Stimulated activated naive CD8-positive, alpha-beta T cell treated with anti-CD3 and anti-CD28 coated beads, Interleukin-15, amount 100 ng/mL, for 72 hours (primary cell): Measurements from ENCODE around the gene UGT1A9.

Source experiments
- ATAC-seq: fragments of 150-1000 bp; cut with Tn5 transposase; 2 replicates; pipeline ENCODE4 v1.10.0; 2021; ENCODE audit warnings: mild to moderate bottlenecking, moderate library complexity
- DNase-seq, 2 donors: peaks; one replicate each; pipeline ENCODE4 v3.0.0; 2021 to 2022
- H3K27ac Mint-ChIP-seq, 2 donors: one replicate each; pipeline ENCODE4 v1.8.0; 2022; ENCODE audit warnings: mild to moderate bottlenecking in 2 of 2, mixed read lengths in 2 of 2, moderate library complexity in 2 of 2
- H3K27me3 Mint-ChIP-seq: one replicate; pipeline ENCODE4 v1.8.0; 2022; ENCODE audit warnings: mixed read lengths
- H3K4me1 Mint-ChIP-seq: one replicate; pipeline ENCODE4 v1.8.0; 2022; ENCODE audit warnings: mild to moderate bottlenecking, mixed read lengths
- H3K4me3 Mint-ChIP-seq, 2 donors: one replicate each; pipeline ENCODE4 v1.8.0; 2022; ENCODE audit warnings: mild to moderate bottlenecking in 2 of 2, mixed read lengths in 2 of 2, moderate library complexity in 1 of 2
- H3K9me3 Mint-ChIP-seq, 2 donors: one replicate each; pipeline ENCODE4 v1.8.0; 2022; ENCODE audit warnings: mixed read lengths in 2 of 2

UGT1A9 gene

GRCh38 chr2:233816771-233817170, 145.1 kb downstream of the UGT1A9 start:
- H3K9me3 Mint-ChIP-seq = no peaks in the 10 kb centered on the region
- peaks cover 6% of the 10 kb centered on the region for H3K4me1 Mint-ChIP-seq
- H3K27ac Mint-ChIP-seq = no peak overlapping the region
- H3K27me3 Mint-ChIP-seq = peaks cover 27% of the 10 kb centered on the region
- ATAC-seq (no peak), DNase-seq (no peak)
- H3K4me3 Mint-ChIP-seq = no peak overlapping the region

GRCh38 chr2:233817361-233817911, 145.7 kb downstream of the UGT1A9 start:
- Mint-ChIP-seq H3K27ac (no peak overlapping the region), H3K9me3 (no peaks in the 10 kb centered on the region), H3K4me3 (no peak overlapping the region), H3K4me1 (peaks cover 6% of the 10 kb centered on the region), H3K27me3 (peaks cover 23% of the 10 kb centered on the region)
- DNase-seq (no peak), ATAC-seq (no peak)

GRCh38 chr2:233817995-233818638, 146.4 kb downstream of the UGT1A9 start:
- DNase-seq (no peak), ATAC-seq (no peak)
- H3K4me3 Mint-ChIP-seq = no peak overlapping the region
- no peaks in the 10 kb centered on the region for H3K9me3 Mint-ChIP-seq
- H3K27me3 Mint-ChIP-seq = peaks cover 23% of the 10 kb centered on the region
- peaks cover 6% of the 10 kb centered on the region for H3K4me1 Mint-ChIP-seq
- H3K27ac Mint-ChIP-seq = peak overlapping the region in 1 of 2 donors; percentile 91

- Mint-ChIP-seq H3K9me3 (no peaks in the 10 kb centered on the region), H3K4me1 (peaks cover 6% of the 10 kb centered on the region), H3K27ac (no peak overlapping the region), H3K27me3 (peaks cover 23% of the 10 kb centered on the region), H3K4me3 (no peak overlapping the region)
- ATAC-seq = no peak
- no peak for DNase-seq
Observed at GRCh38 chr2:233818639-233819621, 147.2 kb downstream of the UGT1A9 start.

- Mint-ChIP-seq H3K4me3 (no peak overlapping the region), H3K4me1 (peaks cover 6% of the 10 kb centered on the region), H3K27me3 (peaks cover 23% of the 10 kb centered on the region), H3K9me3 (no peaks in the 10 kb centered on the region), H3K27ac (no peak overlapping the region)
- DNase-seq (no peak), ATAC-seq (no peak)
Observed at GRCh38 chr2:233819884-233820773, 148.4 kb downstream of the UGT1A9 start.

- Mint-ChIP-seq H3K9me3 (no peaks in the 10 kb centered on the region), H3K27ac (no peak overlapping the region)
Observed at GRCh38 chr2:233820774-233821105, 149.0 kb downstream of the UGT1A9 start.

GRCh38 chr2:233821196-233821595, 149.5 kb downstream of the UGT1A9 start:
- ATAC-seq = no peak
- no peak for DNase-seq
- H3K9me3 Mint-ChIP-seq = no peaks in the 10 kb centered on the region
- H3K27me3 Mint-ChIP-seq = peaks cover 13% of the 10 kb centered on the region
- no peak overlapping the region for H3K4me3 Mint-ChIP-seq
- no peak overlapping the region for H3K27ac Mint-ChIP-seq
- peaks cover 6% of the 10 kb centered on the region for H3K4me1 Mint-ChIP-seq

More at GRCh38 chr2:233820774-233821105, 149.0 kb downstream of the UGT1A9 start:
- Mint-ChIP-seq H3K4me3 (no peak overlapping the region), H3K4me1 (peaks cover 6% of the 10 kb centered on the region), H3K27me3 (peaks cover 18% of the 10 kb centered on the region)
- ATAC-seq (no peak), DNase-seq (no peak)

- H3K9me3 Mint-ChIP-seq = no peaks in the 10 kb centered on the region
- no peak overlapping the region for H3K27ac Mint-ChIP-seq
- H3K4me3 Mint-ChIP-seq = no peak overlapping the region
- peaks cover 6% of the 10 kb centered on the region for H3K4me1 Mint-ChIP-seq
- ATAC-seq (no peak), DNase-seq (no peak)
- H3K27me3 Mint-ChIP-seq = peaks cover 8% of the 10 kb centered on the region
Observed at GRCh38 chr2:233821709-233822100, 150.0 kb downstream of the UGT1A9 start.

- no peak overlapping the region for H3K4me3 Mint-ChIP-seq
- H3K9me3 Mint-ChIP-seq = no peaks in the 10 kb centered on the region
Observed at GRCh38 chr2:233822101-233822771, 150.5 kb downstream of the UGT1A9 start.

More at GRCh38 chr2:233822101-233822771, 150.5 kb downstream of the UGT1A9 start:
- ATAC-seq (no peak), DNase-seq (no peak)
- Mint-ChIP-seq H3K4me1 (peaks cover 2% of the 10 kb centered on the region), H3K27me3 (peaks cover 3% of the 10 kb centered on the region), H3K27ac (no peak overlapping the region)
